GM19025 (cell line): ENCODE data around the gene ACSL6.

ENCODE experiments used
- ATAC-seq: cut with Tn5 transposase; IDR thresholded peaks from one replicate; pipeline ENCODE4 v1.9.1; 2021; ENCODE audit warnings: mild to moderate bottlenecking, low read depth, moderate library complexity; ENCODE audit not compliant: unreplicated experiment

The ACSL6 gene

GRCh38 chr5:132017738-132018625, 6.5 kb upstream of the ACSL6 start:
- ATAC-seq = no peak

GRCh38 chr5:132017316-132017715, 5.9 kb upstream of the ACSL6 start:
- no peak for ATAC-seq

DNA sequence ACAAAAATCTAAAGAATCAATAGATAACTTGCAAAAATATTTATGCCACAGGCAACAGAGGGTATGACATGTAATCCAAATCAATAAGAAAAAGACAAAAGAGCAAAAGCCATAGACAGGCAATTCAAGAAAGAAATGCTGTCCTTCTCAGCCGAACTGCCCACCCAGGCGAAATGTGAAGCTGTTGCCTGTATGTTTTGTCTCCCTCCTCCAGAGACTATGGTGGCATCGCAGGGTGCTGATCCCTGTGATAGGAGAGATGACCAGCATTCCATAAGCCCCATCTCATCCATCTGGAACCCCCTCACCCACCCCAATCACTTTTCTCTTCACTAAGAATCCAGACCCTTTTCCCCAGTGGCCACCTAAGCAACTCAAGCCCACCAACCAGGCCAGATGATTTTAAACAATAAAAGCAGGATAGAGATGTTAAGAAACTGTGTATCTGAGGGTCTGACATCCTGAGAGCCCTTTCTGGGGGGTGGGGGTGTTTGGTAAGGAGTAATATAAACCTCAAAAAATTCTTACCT, 5.3 kb upstream of the ACSL6 start:
- ATAC-seq = no peak

DNA sequence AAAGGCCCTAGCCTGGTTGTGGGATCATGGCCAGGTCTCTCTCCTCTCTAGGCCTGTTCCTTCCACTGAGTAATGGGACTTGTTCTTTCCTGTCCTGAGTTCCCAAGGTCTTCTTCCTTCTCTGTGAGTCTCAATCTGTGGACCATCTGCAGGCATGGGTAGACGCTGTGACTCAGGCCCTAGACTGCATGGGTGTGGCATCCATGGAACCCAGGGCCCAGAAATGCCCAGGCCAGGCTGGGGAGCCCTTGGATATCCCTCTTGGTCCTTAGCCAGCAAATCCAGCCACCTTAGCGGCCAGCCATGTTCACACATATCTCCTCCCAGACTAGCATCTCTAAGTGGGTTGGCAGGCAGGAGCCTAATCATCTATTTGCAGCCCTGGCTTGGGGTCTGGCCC, 2.3 kb upstream of the ACSL6 start:
- ATAC-seq = no peak

GRCh38 chr5:132013006-132013689, 1.7 kb upstream of the ACSL6 start:
- no peak for ATAC-seq

DNA sequence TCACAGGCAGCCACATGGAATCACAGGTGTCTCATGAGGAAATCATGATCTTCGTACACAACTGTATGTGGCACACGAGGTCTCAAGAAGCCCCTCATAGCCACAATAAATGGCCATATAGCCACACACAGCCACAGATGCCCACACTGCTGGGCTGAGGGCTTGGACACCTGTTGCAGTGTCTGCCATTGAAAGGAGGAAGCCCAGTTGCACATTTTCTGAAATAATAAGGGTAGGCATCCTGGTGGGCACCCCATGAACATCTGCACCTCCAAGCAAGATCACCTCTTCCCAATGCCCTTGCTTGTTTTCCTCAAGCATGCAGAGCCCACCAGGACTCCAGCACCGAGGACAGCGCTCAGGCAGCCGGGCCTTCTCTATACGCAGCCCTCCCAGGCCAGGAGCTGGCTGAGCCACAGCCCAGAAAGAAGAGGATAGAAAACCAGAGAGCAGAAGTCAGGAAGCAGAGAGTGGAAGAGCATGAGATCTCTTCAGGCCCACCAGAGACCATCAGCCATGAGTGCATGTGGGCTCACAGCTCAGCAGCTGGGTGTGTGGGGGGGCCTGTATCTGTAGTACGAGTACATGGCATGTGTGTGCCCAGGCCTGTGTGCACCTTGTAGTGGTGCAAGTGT, 1.0 kb upstream of the ACSL6 start:
- no peak for ATAC-seq

DNA sequence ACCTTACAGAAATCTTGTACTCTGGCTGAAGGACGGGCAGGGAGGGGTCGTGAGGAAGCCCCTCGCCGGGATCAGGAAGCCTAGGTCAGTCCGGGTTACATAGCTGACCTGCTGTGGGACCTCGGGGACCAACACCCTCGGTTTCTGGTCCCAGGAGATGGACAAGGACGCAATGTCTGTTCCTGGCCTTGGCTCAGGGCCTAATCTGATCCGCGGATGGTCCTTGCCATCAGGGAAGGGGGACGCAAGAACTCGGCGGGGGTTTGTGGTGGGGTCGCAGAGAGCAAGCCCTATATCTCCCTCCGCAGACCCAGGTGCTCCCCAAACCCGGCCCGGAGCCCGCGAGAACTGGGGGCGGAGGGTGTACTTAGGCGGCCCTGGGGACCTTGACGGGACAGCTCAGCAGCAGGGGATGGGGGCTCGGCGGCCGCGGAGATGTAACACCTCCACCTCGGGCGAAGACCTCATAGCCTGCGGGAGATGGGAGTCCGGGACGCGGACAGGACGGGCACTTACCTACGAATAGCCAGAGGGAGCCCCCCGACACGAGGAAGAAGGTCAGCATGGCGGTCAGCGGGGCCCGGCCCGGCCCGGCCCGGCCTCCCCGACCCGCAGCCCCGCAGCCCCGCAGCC, 353 bp downstream of the ACSL6 start:
- ATAC-seq = no peak

GRCh38 chr5:132010645-132010988, 841 bp downstream of the ACSL6 start:
- ATAC-seq = no peak

DNA sequence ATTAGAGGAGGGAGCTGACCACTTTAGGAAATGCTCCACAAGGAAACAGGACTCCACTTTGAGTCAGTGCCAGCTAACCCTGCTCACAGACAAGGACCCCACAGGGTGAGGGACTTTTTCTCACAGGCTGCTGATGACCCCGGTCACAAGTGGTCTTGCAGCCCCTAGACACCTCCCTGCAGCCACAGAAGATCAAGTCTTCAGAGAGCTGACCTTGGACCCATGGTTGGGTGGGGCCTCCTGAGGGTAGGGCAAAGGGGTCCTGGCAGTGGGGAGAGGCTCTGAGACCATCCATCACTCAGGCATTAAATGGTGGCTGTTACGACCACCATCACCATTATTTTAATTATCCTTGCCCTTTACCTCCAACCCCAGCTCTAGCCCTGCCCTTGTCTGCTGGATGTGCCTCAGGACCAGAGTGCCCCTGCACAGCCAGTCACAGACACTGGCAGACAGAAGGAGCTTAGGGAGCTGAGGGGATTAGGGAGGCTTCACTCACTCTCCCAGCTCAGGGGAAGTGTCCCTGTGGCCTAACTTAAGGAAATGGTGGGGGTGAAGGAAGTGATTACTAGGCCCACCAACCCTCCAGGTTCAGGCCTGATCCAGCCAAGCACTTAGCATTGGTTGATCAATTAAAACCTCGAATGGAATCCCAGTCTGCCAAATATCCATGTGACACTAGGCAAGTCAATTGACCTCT, 1.6 kb downstream of the ACSL6 start:
- ATAC-seq = no peak

DNA sequence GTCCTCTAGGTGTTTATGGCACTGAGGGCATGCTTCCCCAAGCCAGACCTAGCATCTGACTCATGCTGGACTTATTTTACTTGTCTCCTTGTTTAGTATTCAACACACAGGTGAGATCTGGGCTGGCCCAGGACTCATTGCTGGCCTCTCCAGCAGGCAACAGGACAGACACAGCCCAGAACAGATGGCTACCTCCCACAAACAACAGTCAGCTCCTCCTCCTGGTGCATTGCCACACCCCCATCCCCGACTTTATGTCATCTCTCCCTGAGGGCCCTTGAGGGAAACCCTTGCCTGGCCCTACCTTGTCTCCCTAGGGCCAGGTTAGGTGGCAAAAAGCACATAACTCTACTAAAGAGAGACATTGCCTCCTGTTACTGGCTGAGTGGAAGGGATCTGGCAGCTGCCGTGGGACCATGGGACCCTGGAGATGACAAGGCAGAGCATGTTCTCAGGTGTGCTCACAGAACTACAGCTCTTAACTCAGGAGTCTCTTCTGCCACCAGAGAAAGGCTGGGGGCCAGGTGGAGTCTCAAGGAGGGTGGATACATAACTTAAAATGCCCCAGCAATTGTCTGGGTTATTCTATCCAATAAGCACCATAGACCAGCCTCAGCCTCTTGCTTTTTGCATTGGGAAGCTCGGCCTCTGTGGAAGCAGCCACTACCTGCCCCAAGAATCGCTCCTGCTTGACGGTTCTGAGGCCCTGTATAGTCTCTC, 2.3 kb downstream of the ACSL6 start:
- no peak for ATAC-seq

GRCh38 chr5:132008163-132008473, 3.3 kb downstream of the ACSL6 start:
- no peak for ATAC-seq

DNA sequence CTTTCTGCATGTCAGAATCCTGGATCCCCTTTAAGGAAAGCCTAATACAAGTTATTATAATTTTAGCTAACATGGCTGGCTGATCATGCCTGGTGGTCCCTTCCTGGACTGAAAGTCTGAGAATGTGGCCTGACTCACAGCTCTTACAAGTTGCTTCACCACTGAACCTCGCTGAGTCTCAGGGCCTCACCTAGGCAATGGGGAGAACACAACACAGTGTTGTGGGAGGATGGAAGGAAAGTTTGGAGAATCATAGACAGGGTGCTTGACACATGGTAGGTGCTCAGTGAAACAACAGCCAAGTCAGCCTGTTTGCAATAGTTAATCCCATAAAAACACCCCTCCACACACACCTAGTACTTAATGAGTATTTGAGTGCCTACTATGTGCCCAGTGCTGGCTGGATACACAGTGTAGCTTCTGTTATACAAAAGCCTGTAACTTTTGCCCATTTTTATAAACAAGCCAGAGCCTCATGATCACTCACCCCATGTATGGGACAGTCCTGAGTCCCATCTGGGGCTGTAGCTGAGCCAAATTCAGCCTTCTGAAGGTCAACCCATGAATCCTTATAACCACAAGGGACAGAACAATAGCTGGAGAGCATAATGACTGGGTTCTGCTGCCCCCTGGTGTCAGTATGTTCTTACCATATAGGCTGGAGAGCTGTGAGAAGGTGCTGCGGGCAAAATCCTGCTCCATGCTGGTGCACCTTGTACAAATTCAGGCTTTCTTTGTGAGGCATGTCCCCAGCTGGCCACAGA, 3.9 kb downstream of the ACSL6 start:
- no peak for ATAC-seq

- no peak for ATAC-seq
Observed at GRCh38 chr5:132006331-132007120, 4.9 kb downstream of the ACSL6 start.

- ATAC-seq = no peak
Observed at GRCh38 chr5:132005591-132005990, 5.9 kb downstream of the ACSL6 start.

GRCh38 chr5:132003982-132004381, 7.5 kb downstream of the ACSL6 start:
- no peak for ATAC-seq

- no peak for ATAC-seq
Observed at GRCh38 chr5:132003170-132003744, 8.2 kb downstream of the ACSL6 start.

DNA sequence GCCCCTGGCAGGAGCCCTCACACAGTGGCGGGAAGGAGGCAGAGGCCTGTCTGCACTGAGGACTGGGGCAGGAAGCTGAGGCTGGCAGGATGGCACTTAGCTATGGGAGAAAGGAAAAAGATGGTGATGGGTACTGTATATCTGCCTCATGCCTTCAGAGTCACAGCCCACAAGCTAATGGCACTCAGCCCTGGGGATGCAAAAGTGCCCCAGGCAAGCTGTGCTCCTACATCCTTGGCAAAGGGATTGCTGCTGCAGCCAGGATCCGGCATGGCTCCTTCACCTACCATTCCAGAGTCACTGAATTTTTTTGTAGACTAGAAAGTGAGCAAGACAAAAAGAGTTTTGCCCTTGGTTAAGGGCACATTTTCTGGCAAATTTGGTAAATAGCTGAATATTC, 8.7 kb downstream of the ACSL6 start:
- no peak for ATAC-seq
